Loucy (cell line): ENCODE data around the gene FGFR2.

Experiments used
- H2AFZ ChIP-seq: fragments of 200-600 bp; sonication (generic); 2 replicates; pipeline ENCODE4 v1.6.0; 2016; ENCODE audit warnings: antibody characterized with exemption, mild to moderate bottlenecking, low read length, moderate library complexity
- H3F3A ChIP-seq: fragments of 200-600 bp; 2 replicates; pipeline ENCODE4 v1.6.0; 2016; ENCODE audit warnings: antibody characterized with exemption, low read depth, mild to moderate bottlenecking
- H3K27me3 ChIP-seq: fragments of 200-600 bp; sonication (generic); 2 replicates; pipeline ENCODE4 v1.6.1; 2014; ENCODE audit warnings: low read length, mild to moderate bottlenecking; ENCODE audit not compliant: insufficient read depth, poor library complexity, severe bottlenecking
- H3K36me3 ChIP-seq: fragments of 200-600 bp; sonication (generic); 2 replicates; pipeline ENCODE4 v1.6.1; 2016; ENCODE audit warnings: low read length; ENCODE audit not compliant: insufficient read depth
- H3K4me1 ChIP-seq: fragments of 200-600 bp; sonication (generic); 2 replicates; pipeline ENCODE4 v1.5.1; 2014; ENCODE audit warnings: low read length, mild to moderate bottlenecking; ENCODE audit not compliant: insufficient read depth, poor library complexity, severe bottlenecking
- H3K4me2 ChIP-seq: fragments of 200-600 bp; sonication (generic); 2 replicates; pipeline ENCODE4 v1.6.0; 2014; ENCODE audit warnings: antibody characterized with exemption, low read length, low read depth, mild to moderate bottlenecking; ENCODE audit not compliant: poor library complexity, severe bottlenecking
- H3K4me3 ChIP-seq: fragments of 200-600 bp; sonication (generic); 2 replicates; pipeline ENCODE4 v1.5.1; 2014; ENCODE audit warnings: low read length, mild to moderate bottlenecking, mixed read lengths; ENCODE audit not compliant: poor library complexity, severe bottlenecking
- H3K79me2 ChIP-seq: fragments of 200-600 bp; sonication (generic); 2 replicates; pipeline ENCODE4 v1.6.1; 2014; ENCODE audit warnings: low read length; ENCODE audit not compliant: insufficient read depth
- H3K9ac ChIP-seq: fragments of 200-600 bp; sonication (generic); 2 replicates; pipeline ENCODE4 v1.6.0; 2014; ENCODE audit warnings: mild to moderate bottlenecking, low read depth, low read length, moderate library complexity; ENCODE audit not compliant: poor library complexity, severe bottlenecking
- H3K9me2 ChIP-seq: fragments of 200-600 bp; sonication (generic); replicated peaks from 2 replicates; pipeline ENCODE4 v1.6.1; 2016; ENCODE audit warnings: low read depth, low read length, mixed read lengths
- H3K9me3 ChIP-seq: fragments of 200-600 bp; sonication (generic); 2 replicates; pipeline ENCODE4 v1.6.1; 2014; ENCODE audit warnings: mild to moderate bottlenecking, antibody characterized with exemption, low read length, low read depth; ENCODE audit not compliant: insufficient read depth
- H4K20me1 ChIP-seq: fragments of 200-600 bp; sonication (generic); 2 replicates; pipeline ENCODE4 v1.6.0; 2014; ENCODE audit warnings: antibody characterized with exemption, low read length, mild to moderate bottlenecking; ENCODE audit not compliant: insufficient read depth, poor library complexity, severe bottlenecking
- CTCF ChIP-seq: fragments of 200-600 bp; sonication (generic); conservative IDR thresholded peaks from 2 replicates; pipeline ENCODE4 v1.5.1; 2014; ENCODE audit warnings: mild to moderate bottlenecking, antibody characterized with exemption, low read length
- EZH2phosphoT487 ChIP-seq: fragments of 200-600 bp; IDR thresholded peaks from 2 replicates; pipeline ENCODE4 v1.6.1; 2018; ENCODE audit warnings: antibody characterized with exemption, mild to moderate bottlenecking, moderate library complexity, borderline replicate concordance

Gene FGFR2

GRCh38 chr10:121628859-121629258 lies 30.6 kb upstream of the FGFR2 start:
- H3K4me1 ChIP-seq: no peaks in the 10 kb centered on the region
- no peak overlapping the region for H3K4me3 ChIP-seq
- no peaks in the 10 kb centered on the region for H3F3A ChIP-seq
- H3K9me3 ChIP-seq: no peaks in the 10 kb centered on the region
- H3K36me3 ChIP-seq: no peaks in the 10 kb centered on the region
- H4K20me1 ChIP-seq: no peaks in the 10 kb centered on the region
- H3K9me2 ChIP-seq: no peaks in the 10 kb centered on the region
- H3K9ac ChIP-seq: no peak overlapping the region
- no peaks in the 10 kb centered on the region for H3K79me2 ChIP-seq
- no peak overlapping the region for H3K4me2 ChIP-seq
- no peaks in the 10 kb centered on the region for H3K27me3 ChIP-seq
- H2AFZ ChIP-seq: no peak overlapping the region
- no peak for TF ChIP-seq CTCF
- TF ChIP-seq EZH2phosphoT487: no peak

- H3K36me3 ChIP-seq: no peaks in the 10 kb centered on the region
- TF ChIP-seq CTCF: no peak
- no peak overlapping the region for H3K9ac ChIP-seq
- H3K4me3 ChIP-seq: no peak overlapping the region
- no peaks in the 10 kb centered on the region for H3F3A ChIP-seq
- H3K27me3 ChIP-seq: no peaks in the 10 kb centered on the region
- no peaks in the 10 kb centered on the region for H3K9me2 ChIP-seq
- no peaks in the 10 kb centered on the region for H4K20me1 ChIP-seq
- no peaks in the 10 kb centered on the region for H3K9me3 ChIP-seq
- H3K4me1 ChIP-seq: no peaks in the 10 kb centered on the region
- no peaks in the 10 kb centered on the region for H3K79me2 ChIP-seq
- H3K4me2 ChIP-seq: no peak overlapping the region
- no peak overlapping the region for H2AFZ ChIP-seq
These were observed 29.8 kb upstream of the FGFR2 start for GRCh38 chr10:121627876-121628581.

GRCh38 chr10:121624836-121625486 lies 26.7 kb upstream of the FGFR2 start:
- H3K4me1 ChIP-seq: no peaks in the 10 kb centered on the region
- H3K9ac ChIP-seq: no peak overlapping the region
- no peaks in the 10 kb centered on the region for H3K9me3 ChIP-seq
- no peaks in the 10 kb centered on the region for H3F3A ChIP-seq
- H3K27me3 ChIP-seq: no peaks in the 10 kb centered on the region
- H3K4me3 ChIP-seq: no peak overlapping the region
- no peaks in the 10 kb centered on the region for H3K9me2 ChIP-seq
- H2AFZ ChIP-seq: no peak overlapping the region
- TF ChIP-seq CTCF: no peak
- TF ChIP-seq EZH2phosphoT487: no peak
- no peak overlapping the region for H3K4me2 ChIP-seq
- H3K36me3 ChIP-seq: no peaks in the 10 kb centered on the region
- no peaks in the 10 kb centered on the region for H4K20me1 ChIP-seq
- no peaks in the 10 kb centered on the region for H3K79me2 ChIP-seq
